ENCODE measurements around the gene LRRC4C.

- TF ChIP-seq CTCF (IDR thresholded peaks at IDR 0.05; ENCODE audit: low read length) (no peak), EZH2 (IDR thresholded peaks at IDR 0.05; ENCODE audit: borderline replicate concordance, low read length) (no peak)
Observed at GRCh38 chr11:41237382-41237781, 222.1 kb downstream of the LRRC4C start.

Measured in OCI-LY1 (cell line).